Measurements from ENCODE around the gene CNTLN. TPM values are rescaled to one million over a fixed set of nuclear protein-coding genes. Genes with fewer than 3 reads are reported as not detected.

CNTLN gene
- total and polyA plus RNA-seq, 2 of the 8 experiments (the other 6 are each of a cell fraction or from before 2014, with no cell fraction given) = 4.8 to 10.8 TPM

DNA sequence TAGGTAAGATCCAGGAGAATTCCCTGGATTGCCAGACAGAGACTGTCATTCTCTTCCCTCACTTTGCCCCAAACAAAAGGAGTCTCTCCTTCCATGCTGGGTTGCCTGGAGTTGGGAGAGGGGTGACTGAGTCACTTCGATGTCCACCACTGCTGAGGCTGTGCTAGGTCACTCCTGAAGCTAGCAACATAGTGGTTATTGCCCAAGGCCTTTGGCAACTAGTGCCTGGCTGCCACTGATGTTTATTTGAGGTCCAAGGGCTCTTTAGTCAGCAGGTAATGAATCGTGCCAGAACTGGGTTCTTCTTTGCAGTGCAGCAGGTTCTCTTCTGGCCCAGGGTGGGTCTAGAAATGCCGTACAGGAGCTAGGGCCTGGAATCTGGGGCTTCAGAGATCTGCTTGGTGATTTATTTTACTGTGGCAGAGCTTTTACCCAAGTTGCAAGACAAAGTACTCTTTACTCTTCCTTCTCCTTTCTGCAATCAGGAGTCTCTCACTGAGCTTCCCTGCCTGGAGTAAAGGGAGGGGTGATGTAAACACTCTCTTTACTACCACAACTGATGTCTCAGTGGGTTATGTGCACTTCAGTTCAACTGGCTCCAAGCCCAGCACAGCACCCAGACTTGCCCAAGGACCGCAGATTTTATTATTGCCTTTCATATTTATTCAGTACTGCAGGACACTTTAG is 288.3 kb downstream of the CNTLN start:
- Histone ChIP-seq H2AFZ (ENCODE audit: low read length) (no peak overlapping the region), H2BK120ac (replicated peaks; ENCODE audit: low read depth, low read length) (no peak overlapping the region), H2BK20ac (ENCODE audit: low read length) (no peak overlapping the region), H3K23ac (ENCODE audit: insufficient read length) (no peak overlapping the region), H2BK5ac (ENCODE audit: low read depth, low read length) (no peak overlapping the region; the same call in 1 of the 2 replicates), H3K27ac (ENCODE audit: low read depth, low read length) (no peak overlapping the region), H3K4ac (replicated peaks; ENCODE audit: insufficient read length, low read depth, low read length) (no peak overlapping the region), H4K8ac (ENCODE audit: extremely low read depth, insufficient read depth, low read length) (no peak overlapping the region), H3K79me1 (ENCODE audit: low read depth, low read length) (no peaks in the 10 kb centered on the region), H3K4me1 (replicated peaks in 1 of 4; ENCODE audit: control insufficient read depth in 3 of 4, insufficient read depth in 4 of 4, low read length in 3 of 4) (no peaks in the 10 kb centered on the region), H2AK5ac (ENCODE audit: low read depth, low read length) (no peak overlapping the region), H3K9me3 (ENCODE audit: insufficient read depth in 2 of 2, low read depth in 1 of 2, low read length in 1 of 2) (no peaks in the 10 kb centered on the region), H2BK12ac (ENCODE audit: low read depth, low read length) (no peak overlapping the region), H3K4me2 (ENCODE audit: insufficient read depth in 1 of 2, low read depth in 2 of 2, low read length in 2 of 2) (no peak overlapping the region), H3K27me3 (replicated peaks in 1 of 4; ENCODE audit: control insufficient read depth in 3 of 4, extremely low read depth in 1 of 4, insufficient read depth in 3 of 4, low read length in 3 of 4) (no peaks in the 10 kb centered on the region), H3K79me2 (ENCODE audit: control insufficient read depth in 1 of 2, insufficient read depth in 2 of 2, low read length in 2 of 2) (no peaks in the 10 kb centered on the region), H4K20me1 (replicated peaks in 1 of 2; ENCODE audit: control insufficient read depth in 1 of 2, insufficient read depth in 2 of 2, low read length in 2 of 2) (no peaks in the 10 kb centered on the region), H3K18ac (ENCODE audit: extremely low read depth, low read length) (no peak overlapping the region), H4K5ac (ENCODE audit: insufficient read length, low read depth, low read length) (no peak overlapping the region), H3K56ac (replicated peaks; ENCODE audit: insufficient read length, low read depth, low read length) (no peak overlapping the region), H4K91ac (replicated peaks; ENCODE audit: insufficient read length, low read length) (no peak overlapping the region), H3K9ac (replicated peaks in 1 of 4; ENCODE audit: extremely low read depth in 1 of 4, low read depth in 3 of 4, low read length in 3 of 4) (no peak overlapping the region), H3K36me3 (ENCODE audit: control insufficient read depth in 2 of 4, insufficient read depth in 4 of 4, low read length in 3 of 4) (no peaks in the 10 kb centered on the region), H3K4me3 (ENCODE audit: extremely low read depth in 1 of 4, insufficient read depth in 2 of 4, low read depth in 3 of 4, low read length in 4 of 4) (no peak overlapping the region), H3K23me2 (ENCODE audit: low read depth, low read length) (no peaks in the 10 kb centered on the region), H2BK15ac (ENCODE audit: low read length) (no peak overlapping the region; the same call in 1 of the 2 replicates), H3K14ac (ENCODE audit: insufficient read length) (no peak overlapping the region)
- 99% methylated on average over 4 of the region's 4 CpGs; no CpG with 5 or more reads in 1 of the 2 experiments for WGBS, 2 experiments (ENCODE audit: extremely low coverage in 1 of 2, insufficient coverage in 1 of 2, insufficient read length in 1 of 2, insufficient replicate concordance in 2 of 2, low coverage in 1 of 2, low lambda C conversion rate in 2 of 2, missing lambda C conversion rate in 1 of 2)
- CTCF ChIA-PET (ENCODE audit: partially characterized antibody) = interaction anchor here (1.1 to 2.2 kb wide), 2 partner anchors 39 to 360 kb away, joined by 3 to 8 read pairs; no protein-coding TSS in a partner anchor
- DNase-seq (ENCODE audit: low read depth in 1 of 2, low spot score in 2 of 2) = no peak
- POLR2A ChIA-PET (ENCODE audit: partially characterized antibody) = no interaction called here
- no peak for FAIRE-seq
- TF ChIP-seq, protein P1, sequence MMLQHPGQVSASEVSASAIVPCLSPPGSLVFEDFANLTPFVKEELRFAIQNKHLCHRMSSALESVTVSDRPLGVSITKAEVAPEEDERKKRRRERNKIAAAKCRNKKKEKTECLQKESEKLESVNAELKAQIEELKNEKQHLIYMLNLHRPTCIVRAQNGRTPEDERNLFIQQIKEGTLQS (IDR thresholded peaks at IDR 0.05; ENCODE audit: insufficient read depth, low read depth, low read length) = no peak
- no peak for TF ChIP-seq GABPA (IDR thresholded peaks at IDR 0.05; ENCODE audit: borderline replicate concordance, insufficient read depth, low read length)
- no peak for TF ChIP-seq RNF2 (IDR thresholded peaks at IDR 0.05; ENCODE audit: borderline replicate concordance, low read depth, low read length, missing control alignments, poor library complexity, severe bottlenecking)
- no peak for TF ChIP-seq KDM1A (IDR thresholded peaks at IDR 0.05; ENCODE audit: borderline replicate concordance, low read length)
- TF ChIP-seq HDAC2 (IDR thresholded peaks at IDR 0.05; ENCODE audit: borderline replicate concordance in 1 of 2, low read depth in 2 of 2, low read length in 2 of 2) = no peak
- no peak for TF ChIP-seq TAF1 (IDR thresholded peaks at IDR 0.05; ENCODE audit: low read depth, low read length)
